ENCODE results near the gene FANCI.

The FANCI gene

GRCh38 chr15:89307791-89308190 is 64.0 kb downstream of the FANCI start:
- DNase-seq, result no peak

GRCh38 chr15:89308236-89308635 is 64.5 kb downstream of the FANCI start:
- no peak for DNase-seq

- no peak for DNase-seq
Measured at GRCh38 chr15:89309993-89310392, 66.2 kb downstream of the FANCI start.

- DNase-seq, result no peak
Measured at GRCh38 chr15:89315375-89315929, 71.7 kb downstream of the FANCI start.

- DNase-seq, result no peak
Measured at GRCh38 chr15:89316504-89316903, 72.7 kb downstream of the FANCI start.

- no peak for DNase-seq
Measured at GRCh38 chr15:89317186-89317720, 73.5 kb downstream of the FANCI start.

- no peak for DNase-seq
Measured at GRCh38 chr15:89319678-89320077, 75.9 kb downstream of the FANCI start.

- DNase-seq, result no peak
Measured at GRCh38 chr15:89320200-89320599, 76.4 kb downstream of the FANCI start.

- DNase-seq, result no peak
Measured at GRCh38 chr15:89321521-89322410, 78.0 kb downstream of the FANCI start.

GRCh38 chr15:89322822-89323221 is 79.0 kb downstream of the FANCI start:
- DNase-seq, result no peak

- no peak for DNase-seq
Measured at GRCh38 chr15:89323825-89324224, 80.0 kb downstream of the FANCI start.

- DNase-seq, result no peak
Measured at GRCh38 chr15:89325039-89325803, 81.4 kb downstream of the FANCI start.

GRCh38 chr15:89326316-89326715 is 82.5 kb downstream of the FANCI start:
- no peak for DNase-seq

GRCh38 chr15:89327113-89327512 is 83.3 kb downstream of the FANCI start:
- DNase-seq, result no peak

- peak in 9 of 14 donors; percentile 12 to 62 (median 31) for DNase-seq
Measured at GRCh38 chr15:89328398-89329254, 84.8 kb downstream of the FANCI start.

GRCh38 chr15:89329329-89330084 is 85.7 kb downstream of the FANCI start:
- DNase-seq, result no peak

GRCh38 chr15:89330119-89330518 is 86.3 kb downstream of the FANCI start:
- no peak for DNase-seq

- no peak for DNase-seq
Measured at GRCh38 chr15:89330881-89331595, 87.3 kb downstream of the FANCI start.

GRCh38 chr15:89332446-89332845 is 88.7 kb downstream of the FANCI start:
- DNase-seq, result no peak

GRCh38 chr15:89333011-89333860 is 89.5 kb downstream of the FANCI start:
- no peak for DNase-seq

All from C1 segment of cervical spinal cord (tissue), 14 donors.